ENCODE data around the gene FAAP20.

FAAP20 gene

DNA sequence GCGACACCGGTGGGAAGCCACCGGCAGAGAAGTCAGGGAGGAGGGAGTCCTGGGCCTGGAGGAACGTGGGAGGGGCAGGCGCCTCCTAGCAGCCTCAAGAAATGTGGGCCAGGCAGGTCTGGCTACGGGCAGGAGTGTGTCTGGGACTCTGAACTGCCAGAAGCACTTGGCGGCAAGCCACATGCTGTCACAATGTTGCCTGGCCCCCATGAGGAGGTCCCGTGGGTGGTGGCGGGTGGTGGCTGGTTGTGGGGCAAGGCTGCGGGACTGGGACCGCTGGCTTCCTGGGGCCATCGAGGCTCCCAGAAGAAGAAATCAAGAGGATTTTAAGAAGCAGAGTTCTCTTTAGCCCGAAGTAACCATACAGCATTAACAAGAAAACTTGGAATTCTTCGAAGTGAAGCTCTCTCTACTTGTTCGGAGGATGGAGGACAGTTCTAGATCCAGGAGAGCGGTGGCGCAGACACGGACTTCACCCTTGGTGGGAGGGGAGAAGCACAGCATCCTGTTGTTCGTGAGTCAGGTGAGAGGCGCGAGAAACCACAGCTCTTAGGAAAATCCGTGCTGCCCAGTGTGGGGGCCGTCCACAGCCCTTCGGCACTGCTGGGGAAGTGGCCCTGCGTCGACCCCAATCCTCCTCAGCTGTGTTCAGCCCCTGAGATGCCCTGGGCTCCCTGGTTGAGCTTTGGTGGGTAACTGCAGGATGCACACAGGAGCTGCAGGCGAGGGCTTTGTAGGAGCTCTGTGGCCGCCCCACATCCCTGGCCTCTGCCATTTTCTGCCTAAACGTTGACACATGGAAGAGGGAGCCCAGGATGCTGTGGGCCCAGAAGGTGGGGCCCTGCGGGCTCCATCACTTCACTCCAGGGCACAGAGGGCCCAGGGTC lies 45.9 kb upstream of the FAAP20 start:
- no peaks in the 10 kb centered on the region for H3K79me2 ChIP-seq (ENCODE audit: insufficient read depth, low read length)
- H4K20me1 ChIP-seq (ENCODE audit: low read depth, low read length) = no peaks in the 10 kb centered on the region
- H3K9me2 ChIP-seq (replicated peaks; ENCODE audit: insufficient read depth, low read length) = no peaks in the 10 kb centered on the region
- H3K9ac ChIP-seq (ENCODE audit: low read length) = no peak overlapping the region
- no peaks in the 10 kb centered on the region for H3F3A ChIP-seq (ENCODE audit: insufficient read depth)
- H3K4me2 ChIP-seq (ENCODE audit: low read depth, low read length, poor library complexity, severe bottlenecking) = no peak overlapping the region
- H3K27me3 ChIP-seq (ENCODE audit: low read length) = no peaks in the 10 kb centered on the region
- H3K9me3 ChIP-seq (ENCODE audit: insufficient read depth, low read length) = no peaks in the 10 kb centered on the region
- no peak overlapping the region for H2AFZ ChIP-seq (ENCODE audit: low read depth, low read length, severe bottlenecking)
- no peak for TF ChIP-seq EZH2phosphoT487 (conservative IDR thresholded peaks at IDR 0.05; ENCODE audit: low read length)
- TF ChIP-seq, protein P1, sequence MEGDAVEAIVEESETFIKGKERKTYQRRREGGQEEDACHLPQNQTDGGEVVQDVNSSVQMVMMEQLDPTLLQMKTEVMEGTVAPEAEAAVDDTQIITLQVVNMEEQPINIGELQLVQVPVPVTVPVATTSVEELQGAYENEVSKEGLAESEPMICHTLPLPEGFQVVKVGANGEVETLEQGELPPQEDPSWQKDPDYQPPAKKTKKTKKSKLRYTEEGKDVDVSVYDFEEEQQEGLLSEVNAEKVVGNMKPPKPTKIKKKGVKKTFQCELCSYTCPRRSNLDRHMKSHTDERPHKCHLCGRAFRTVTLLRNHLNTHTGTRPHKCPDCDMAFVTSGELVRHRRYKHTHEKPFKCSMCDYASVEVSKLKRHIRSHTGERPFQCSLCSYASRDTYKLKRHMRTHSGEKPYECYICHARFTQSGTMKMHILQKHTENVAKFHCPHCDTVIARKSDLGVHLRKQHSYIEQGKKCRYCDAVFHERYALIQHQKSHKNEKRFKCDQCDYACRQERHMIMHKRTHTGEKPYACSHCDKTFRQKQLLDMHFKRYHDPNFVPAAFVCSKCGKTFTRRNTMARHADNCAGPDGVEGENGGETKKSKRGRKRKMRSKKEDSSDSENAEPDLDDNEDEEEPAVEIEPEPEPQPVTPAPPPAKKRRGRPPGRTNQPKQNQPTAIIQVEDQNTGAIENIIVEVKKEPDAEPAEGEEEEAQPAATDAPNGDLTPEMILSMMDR (IDR thresholded peaks at IDR 0.05; ENCODE audit: insufficient read depth, low read length, poor library complexity, severe bottlenecking) = no peak
- H3K36me3 ChIP-seq (ENCODE audit: low read length) = no peaks in the 10 kb centered on the region
- no peak overlapping the region for H3K27ac ChIP-seq (ENCODE audit: low read depth, low read length)
- no peak overlapping the region for H3K4me3 ChIP-seq (ENCODE audit: insufficient read depth, low read length, poor library complexity, severe bottlenecking)

DNA sequence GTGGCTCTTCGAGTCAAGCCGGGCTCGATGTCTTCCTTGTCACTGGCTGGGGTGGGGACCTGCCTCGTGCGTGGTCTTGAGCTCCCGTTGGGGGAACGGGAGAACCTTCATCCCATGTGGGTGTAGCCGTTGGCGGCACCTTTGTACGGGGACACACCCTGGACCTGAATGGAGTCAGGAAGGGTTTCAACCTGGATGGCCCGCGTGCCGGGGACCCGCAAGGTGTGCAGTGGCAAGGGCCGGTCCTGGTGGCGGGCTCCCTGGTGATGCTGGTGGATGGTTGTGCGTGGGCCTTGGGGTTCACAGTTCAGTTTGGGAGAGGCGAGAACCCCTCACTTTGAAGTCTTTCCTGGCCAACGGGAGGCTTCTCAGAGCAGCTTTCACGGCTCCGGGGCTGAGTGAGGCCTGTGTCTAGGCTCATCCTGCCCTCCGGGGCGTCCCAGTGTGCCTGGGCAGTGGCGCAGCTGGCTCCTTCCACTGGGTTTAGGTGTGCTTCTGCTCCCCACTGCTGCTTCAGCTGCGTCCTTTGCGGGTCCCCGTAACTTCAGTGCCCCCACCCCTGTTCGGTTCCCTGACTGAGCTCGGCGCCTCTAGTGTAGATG lies 44.9 kb upstream of the FAAP20 start:
- no peak overlapping the region for H3K4me3 ChIP-seq (ENCODE audit: insufficient read depth, low read length, poor library complexity, severe bottlenecking)
- H3F3A ChIP-seq (ENCODE audit: insufficient read depth) = no peaks in the 10 kb centered on the region
- no peak overlapping the region for H2AFZ ChIP-seq (ENCODE audit: low read depth, low read length, severe bottlenecking)
- H3K9me2 ChIP-seq (replicated peaks; ENCODE audit: insufficient read depth, low read length) = no peaks in the 10 kb centered on the region
- H3K36me3 ChIP-seq (ENCODE audit: low read length) = no peaks in the 10 kb centered on the region
- TF ChIP-seq, protein P1 (IDR thresholded peaks at IDR 0.05; ENCODE audit: insufficient read depth, low read length, poor library complexity, severe bottlenecking) = no peak
- H3K79me2 ChIP-seq (ENCODE audit: insufficient read depth, low read length) = no peaks in the 10 kb centered on the region
- no peak overlapping the region for H3K27ac ChIP-seq (ENCODE audit: low read depth, low read length)
- H3K9ac ChIP-seq (ENCODE audit: low read length) = no peak overlapping the region
- H3K9me3 ChIP-seq (ENCODE audit: insufficient read depth, low read length) = no peaks in the 10 kb centered on the region
- H3K4me2 ChIP-seq (ENCODE audit: low read depth, low read length, poor library complexity, severe bottlenecking) = no peak overlapping the region
- H3K27me3 ChIP-seq (ENCODE audit: low read length) = no peaks in the 10 kb centered on the region
- no peaks in the 10 kb centered on the region for H4K20me1 ChIP-seq (ENCODE audit: low read depth, low read length)

DNA sequence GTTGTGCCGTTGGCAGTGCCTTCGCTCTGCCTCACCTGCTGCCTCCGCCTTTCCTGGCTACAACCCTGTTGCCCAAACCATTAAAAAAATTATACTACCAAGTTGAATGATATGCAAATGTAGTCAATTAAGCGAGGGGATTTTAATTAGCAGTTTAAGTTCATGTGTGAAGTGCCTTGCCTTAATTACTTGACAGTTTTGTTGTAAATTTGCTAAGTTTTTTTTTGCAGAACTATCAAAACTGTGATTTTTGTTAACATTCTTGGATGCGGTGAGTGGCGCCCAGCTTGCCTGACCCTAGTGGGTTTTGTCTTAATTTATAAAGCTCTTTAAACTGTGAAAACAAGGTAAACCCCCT lies 44.4 kb upstream of the FAAP20 start:
- Histone ChIP-seq H3K9ac (ENCODE audit: low read length) (no peak overlapping the region), H3K9me2 (replicated peaks; ENCODE audit: insufficient read depth, low read length) (no peaks in the 10 kb centered on the region), H3K4me2 (ENCODE audit: low read depth, low read length, poor library complexity, severe bottlenecking) (no peak overlapping the region), H3F3A (ENCODE audit: insufficient read depth) (no peaks in the 10 kb centered on the region), H3K36me3 (ENCODE audit: low read length) (no peaks in the 10 kb centered on the region), H3K27me3 (ENCODE audit: low read length) (no peaks in the 10 kb centered on the region), H3K4me3 (ENCODE audit: insufficient read depth, low read length, poor library complexity, severe bottlenecking) (no peak overlapping the region), H3K27ac (ENCODE audit: low read depth, low read length) (no peak overlapping the region), H3K79me2 (ENCODE audit: insufficient read depth, low read length) (no peaks in the 10 kb centered on the region), H4K20me1 (ENCODE audit: low read depth, low read length) (no peaks in the 10 kb centered on the region; the same call in 1 of the 2 replicates), H3K9me3 (ENCODE audit: insufficient read depth, low read length) (no peaks in the 10 kb centered on the region), H2AFZ (ENCODE audit: low read depth, low read length, severe bottlenecking) (no peak overlapping the region)
- TF ChIP-seq, protein P1 (IDR thresholded peaks at IDR 0.05; ENCODE audit: insufficient read depth, low read length, poor library complexity, severe bottlenecking) = no peak
- no peak for TF ChIP-seq EZH2phosphoT487 (conservative IDR thresholded peaks at IDR 0.05; ENCODE audit: low read length)
